Amniotic epithelial cell (primary cell): ENCODE results near the gene ANKHD1.
A peak's percentile ranks its signal among the peaks of the same experiment; 100 is the strongest.

Experiments used
- DNase-seq: peaks from one replicate; pipeline ENCODE4 v3.0.0-alpha.2; 2010; ENCODE audit warnings: low read depth

ANKHD1 gene

DNA sequence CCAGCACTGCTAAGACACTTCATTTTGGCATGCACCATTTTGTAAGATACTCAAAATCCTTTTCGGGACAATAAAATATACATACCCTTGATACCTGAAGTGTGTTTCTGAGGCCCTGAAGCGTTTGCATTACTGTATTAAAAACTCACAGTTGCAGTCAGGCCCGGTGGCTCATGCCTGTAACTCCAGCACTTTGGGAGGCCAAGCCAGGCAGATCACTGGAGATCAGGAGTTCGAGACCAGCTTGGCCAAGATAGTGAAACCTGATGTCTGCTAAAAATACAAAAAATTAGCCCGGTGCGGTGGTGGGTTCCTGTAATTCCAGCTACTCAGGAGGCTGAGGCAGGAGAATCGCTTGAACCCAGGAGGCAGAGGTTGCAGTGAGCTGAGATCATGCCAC, 143.4 kb downstream of the ANKHD1 start:
- DNase-seq, result no peak

GRCh38 chr5:140545606-140546005, 144.0 kb downstream of the ANKHD1 start:
- no peak for DNase-seq

- DNase-seq, result no peak
Measured at GRCh38 chr5:140546851-140547507, 145.3 kb downstream of the ANKHD1 start.

- DNase-seq, result peak; percentile 92
Measured at GRCh38 chr5:140547508-140548299, 146.1 kb downstream of the ANKHD1 start, which contains the start of gene EIF4EBP3. EIF4EBP3 (plus strand) TSS chr5:140547662; CDS start chr5:140547738, 76 bp downstream.

GRCh38 chr5:140548300-140548688, 146.7 kb downstream of the ANKHD1 start:
- no peak for DNase-seq

- DNase-seq, result no peak
Measured at GRCh38 chr5:140548791-140549190, 147.2 kb downstream of the ANKHD1 start.

DNA sequence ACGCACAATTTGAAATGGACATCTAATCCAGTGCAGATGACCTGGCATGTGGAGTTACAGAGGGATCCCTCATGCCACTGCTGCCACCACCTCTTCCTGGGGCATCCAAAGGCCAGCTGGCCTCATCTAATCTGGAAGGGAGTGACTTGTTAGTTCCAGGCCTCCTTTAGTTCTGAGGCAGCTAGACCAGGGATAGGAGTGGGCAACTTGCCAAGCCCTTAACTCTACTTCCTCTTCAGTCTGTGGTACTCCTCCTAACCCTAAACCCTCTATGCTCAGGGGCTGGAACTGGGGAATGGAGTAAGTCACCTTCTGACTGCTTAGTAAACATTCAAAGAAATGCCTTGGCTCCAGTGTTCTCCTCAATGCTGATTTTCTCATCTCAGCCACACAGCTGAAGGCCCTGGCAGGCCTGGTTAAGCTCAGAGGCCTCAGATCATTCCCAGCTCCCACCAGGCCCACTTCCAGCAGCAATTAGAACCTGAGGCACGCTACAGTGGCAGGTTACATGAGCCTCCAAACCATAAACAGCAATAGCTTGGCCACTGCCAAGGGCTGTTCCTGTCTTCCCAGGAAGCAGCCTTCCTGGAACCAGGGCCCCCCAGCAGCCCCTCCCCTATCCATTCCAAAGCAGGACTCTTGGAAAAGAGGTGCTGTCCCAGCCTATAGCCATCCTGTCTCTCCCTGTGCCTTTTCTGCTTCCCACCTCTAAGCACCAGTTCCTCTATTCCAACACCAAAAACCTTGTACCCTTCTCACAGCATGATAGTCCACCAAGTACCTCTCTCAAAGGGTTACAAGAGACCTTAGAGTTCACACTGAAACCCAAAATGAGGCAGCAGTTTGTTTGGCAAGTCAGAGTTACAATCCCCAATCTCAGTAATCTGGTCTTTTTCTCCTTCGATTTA, 147.9 kb downstream of the ANKHD1 start:
- DNase-seq, result peak; percentile 53

- DNase-seq, result no peak
Measured at GRCh38 chr5:140550147-140551079, 148.8 kb downstream of the ANKHD1 start.

DNA sequence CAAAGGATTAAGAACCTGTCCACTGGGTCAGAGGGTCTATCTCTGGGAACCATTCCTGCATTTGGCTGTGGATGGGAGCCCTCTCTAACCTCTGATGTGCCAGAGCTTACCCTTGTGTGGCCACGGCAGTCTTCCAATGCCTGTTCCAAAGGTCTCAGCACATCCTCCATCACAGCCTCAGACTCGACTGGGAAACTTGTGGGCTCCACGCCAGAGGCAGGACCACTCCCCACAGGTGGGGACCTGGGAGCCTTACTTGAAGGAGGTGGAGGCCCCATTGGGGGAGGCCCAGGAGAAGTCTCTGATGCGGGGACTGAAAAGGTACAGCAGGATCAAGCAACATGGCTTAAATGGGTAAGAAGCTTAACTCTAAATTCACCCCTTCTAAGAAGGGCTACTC, 150.2 kb downstream of the ANKHD1 start:
- DNase-seq, result no peak

- DNase-seq, result no peak
Measured at GRCh38 chr5:140553657-140554056, 152.0 kb downstream of the ANKHD1 start.

GRCh38 chr5:140554454-140554853, 152.8 kb downstream of the ANKHD1 start:
- DNase-seq, result peak; percentile 87

DNA sequence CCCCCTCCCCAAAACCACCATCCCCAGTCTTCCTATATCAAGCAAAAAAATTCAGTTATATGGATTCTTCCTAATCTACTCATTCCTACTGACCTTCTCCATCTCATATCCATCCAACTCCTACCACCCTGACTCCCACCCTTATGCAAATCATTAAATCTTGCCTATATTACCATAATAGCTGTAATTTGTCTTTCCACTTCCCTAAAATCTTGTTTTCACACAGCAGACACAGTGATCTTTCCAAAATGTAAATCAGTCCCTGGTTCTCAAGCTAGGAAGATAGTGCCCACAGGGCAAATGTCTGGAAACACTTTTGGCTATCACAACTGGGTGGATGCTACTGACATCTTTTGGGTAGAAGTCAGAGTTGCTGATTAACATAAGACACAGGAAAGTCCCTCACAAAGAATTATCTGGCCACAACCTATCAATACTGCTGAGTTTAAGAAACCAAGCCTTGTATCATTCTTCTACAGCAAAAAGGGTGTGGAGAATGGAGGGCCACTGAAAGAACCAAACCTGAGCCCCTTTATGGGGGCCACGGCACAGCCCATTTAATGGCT, 154.2 kb downstream of the ANKHD1 start:
- DNase-seq, result no peak

GRCh38 chr5:140556438-140556837, 154.8 kb downstream of the ANKHD1 start:
- peak; percentile 40 for DNase-seq

- DNase-seq, result peak; percentile 80
Measured at GRCh38 chr5:140557136-140557805, 155.6 kb downstream of the ANKHD1 start, which contains the start of gene SRA1. SRA1 (minus strand) TSS chr5:140557473; CDS start chr5:140557452, 21 bp downstream.

DNA sequence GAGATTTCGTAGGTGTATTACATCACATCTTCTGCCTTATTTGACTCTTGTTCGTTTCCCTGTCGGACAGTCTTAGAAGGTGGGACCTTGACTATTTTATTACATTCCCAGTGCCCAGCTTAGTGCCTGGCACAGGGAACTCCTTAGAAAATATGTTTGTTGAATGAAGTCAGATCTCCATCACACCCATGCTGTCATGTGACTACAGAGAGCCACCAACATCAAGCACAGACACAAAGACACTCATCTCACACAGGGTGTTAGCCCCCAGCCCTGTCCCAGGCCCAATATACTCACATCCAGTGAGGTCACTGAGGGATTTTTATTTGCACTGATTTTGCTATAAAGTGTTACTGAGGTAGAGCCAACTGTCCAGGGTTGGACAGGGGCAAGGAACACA, 156.3 kb downstream of the ANKHD1 start:
- no peak for DNase-seq

- DNase-seq, result no peak
Measured at GRCh38 chr5:140558542-140558941, 156.9 kb downstream of the ANKHD1 start.

- no peak for DNase-seq
Measured at GRCh38 chr5:140560227-140560626, 158.6 kb downstream of the ANKHD1 start.

DNA sequence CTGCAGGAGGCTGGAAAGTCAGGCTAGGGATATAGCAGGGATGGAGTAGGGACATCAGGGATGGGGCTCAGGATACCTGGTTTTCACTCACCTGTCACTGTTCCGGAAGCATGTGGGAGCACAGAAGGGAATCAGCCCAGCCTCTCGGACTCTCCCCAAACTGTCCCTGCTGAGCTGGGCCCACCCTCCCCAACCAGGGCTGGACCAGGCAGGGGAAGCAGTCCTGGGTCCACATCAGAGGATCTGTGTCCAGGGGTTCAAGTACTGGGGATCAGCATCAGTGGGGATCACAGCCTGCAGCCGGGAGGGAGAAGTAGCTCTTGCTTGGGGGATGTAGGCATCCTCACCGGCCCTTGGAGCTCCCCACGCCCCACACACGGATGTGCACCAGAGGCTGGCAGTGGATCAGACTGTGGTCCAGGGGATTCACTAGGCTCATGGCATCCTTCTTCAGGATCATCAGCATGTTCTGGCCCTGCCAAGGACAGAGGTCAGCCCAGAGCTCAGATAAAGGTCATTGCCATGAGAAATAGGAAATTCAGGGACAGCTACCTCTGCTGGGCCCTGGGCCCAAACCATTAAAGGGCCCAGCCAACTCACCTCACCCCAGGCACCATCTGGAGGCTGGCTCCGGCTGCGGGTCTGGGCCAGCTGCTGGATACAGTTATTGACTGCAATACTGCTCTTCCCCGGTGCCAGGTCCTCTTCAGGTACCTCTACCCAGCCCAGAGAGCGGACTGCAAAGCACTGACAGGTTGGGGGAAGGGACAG, 160.3 kb downstream of the ANKHD1 start:
- DNase-seq, result no peak

GRCh38 chr5:140563596-140563995, 162.0 kb downstream of the ANKHD1 start:
- DNase-seq, result no peak
